ENCODE data around the gene NUTM1.

NUTM1 gene

GRCh38 chr15:34342737-34343575 lies at the start of gene NUTM1, which contains the start of gene NOP10:
Gene NUTM1 (plus strand): TSS chr15:34343315. CDS start chr15:34343697, 382 bp downstream.
Gene NOP10 (minus strand): TSS chr15:34343136. CDS start chr15:34343073, 63 bp downstream.
- DNase-seq (ENCODE audit: low spot score) = peak; percentile 59

GRCh38 chr15:34297059-34297458 lies 46.1 kb upstream of the NUTM1 start:
- no peak for DNase-seq (ENCODE audit: low spot score)

GRCh38 chr15:34301058-34301457 lies 42.1 kb upstream of the NUTM1 start:
- DNase-seq (ENCODE audit: low spot score) = no peak

- no peak for DNase-seq (ENCODE audit: low spot score)
These were observed 38.5 kb upstream of the NUTM1 start for GRCh38 chr15:34304613-34305012.

- DNase-seq (ENCODE audit: low spot score) = no peak
These were observed 31.6 kb upstream of the NUTM1 start for GRCh38 chr15:34311563-34311962.

GRCh38 chr15:34314491-34315490 lies 28.3 kb upstream of the NUTM1 start:
- DNase-seq (ENCODE audit: low spot score) = no peak

- peak; percentile 30 for DNase-seq (ENCODE audit: low spot score)
These were observed 24.6 kb upstream of the NUTM1 start for GRCh38 chr15:34318277-34319079.

GRCh38 chr15:34323217-34323616 lies 19.9 kb upstream of the NUTM1 start:
- no peak for DNase-seq (ENCODE audit: low spot score)

GRCh38 chr15:34324933-34325332 lies 18.2 kb upstream of the NUTM1 start:
- DNase-seq (ENCODE audit: low spot score) = no peak

- no peak for DNase-seq (ENCODE audit: low spot score)
These were observed 17.7 kb upstream of the NUTM1 start for GRCh38 chr15:34325368-34325767.

- no peak for DNase-seq (ENCODE audit: low spot score)
These were observed 15.2 kb upstream of the NUTM1 start for GRCh38 chr15:34327906-34328305.

- DNase-seq (ENCODE audit: low spot score) = no peak
These were observed 14.1 kb upstream of the NUTM1 start for GRCh38 chr15:34329006-34329405.

GRCh38 chr15:34330279-34330678 lies 12.8 kb upstream of the NUTM1 start:
- DNase-seq (ENCODE audit: low spot score) = no peak

- DNase-seq (ENCODE audit: low spot score) = no peak
These were observed 11.3 kb upstream of the NUTM1 start for GRCh38 chr15:34331809-34332208.

- DNase-seq (ENCODE audit: low spot score) = no peak
These were observed 10.5 kb upstream of the NUTM1 start for GRCh38 chr15:34332553-34333120.

- no peak for DNase-seq (ENCODE audit: low spot score)
These were observed 8.4 kb upstream of the NUTM1 start for GRCh38 chr15:34334672-34335071.

GRCh38 chr15:34335176-34336032 lies 7.7 kb upstream of the NUTM1 start:
- DNase-seq (ENCODE audit: low spot score) = no peak

GRCh38 chr15:34336231-34336990 lies 6.7 kb upstream of the NUTM1 start:
- DNase-seq (ENCODE audit: low spot score) = no peak

GRCh38 chr15:34336991-34337556 lies 6.0 kb upstream of the NUTM1 start:
- no peak for DNase-seq (ENCODE audit: low spot score)

Measured in HuH-7 (cell line).